Osteocyte (in vitro differentiated cells): ENCODE results near the gene DGKG. TPM values are rescaled to one million over a fixed set of nuclear protein-coding genes. Genes with fewer than 3 reads are reported as not detected.

Source experiments
- DNase-seq: peaks from one replicate; pipeline ENCODE4 v3.0.0; 2021; ENCODE audit warnings: mixed read lengths; ENCODE audit not compliant: unreplicated experiment; ENCODE audit errors: extremely low spot score
- H3K27ac Mint-ChIP-seq: one replicate; pipeline ENCODE4 v1.8.0; 2021; ENCODE audit warnings: mild to moderate bottlenecking, mixed read lengths; ENCODE audit not compliant: unreplicated experiment
- H3K27me3 Mint-ChIP-seq: one replicate; pipeline ENCODE4 v1.8.0; 2021; ENCODE audit warnings: mixed read lengths; ENCODE audit not compliant: unreplicated experiment
- H3K36me3 Mint-ChIP-seq: one replicate; pipeline ENCODE4 v1.8.0; 2021; ENCODE audit warnings: mixed read lengths; ENCODE audit not compliant: unreplicated experiment
- H3K4me1 Mint-ChIP-seq: one replicate; pipeline ENCODE4 v1.8.0; 2021; ENCODE audit warnings: mixed read lengths; ENCODE audit not compliant: unreplicated experiment
- H3K4me3 Mint-ChIP-seq: one replicate; pipeline ENCODE4 v1.8.0; 2021; ENCODE audit warnings: mild to moderate bottlenecking, moderate library complexity, mixed read lengths; ENCODE audit not compliant: unreplicated experiment
- H3K9me3 Mint-ChIP-seq: one replicate; pipeline ENCODE4 v1.8.0; 2021; ENCODE audit warnings: mixed read lengths; ENCODE audit not compliant: unreplicated experiment
- CTCF ChIP-seq: fragments of 200-600 bp; sonication (generic); IDR thresholded peaks from 2 replicates; pipeline ENCODE4 v1.5.0; 2021; ENCODE audit warnings: antibody characterized with exemption, mild to moderate bottlenecking, moderate library complexity
- total RNA-seq: library from RNA; stranded (reverse); gene quantifications from 2 replicates; pipeline ENCODE4 v1.2.1, GENCODE V29; 2021

The DGKG gene
- total RNA-seq, 1 donor from 2014 or later = not detected

DNA sequence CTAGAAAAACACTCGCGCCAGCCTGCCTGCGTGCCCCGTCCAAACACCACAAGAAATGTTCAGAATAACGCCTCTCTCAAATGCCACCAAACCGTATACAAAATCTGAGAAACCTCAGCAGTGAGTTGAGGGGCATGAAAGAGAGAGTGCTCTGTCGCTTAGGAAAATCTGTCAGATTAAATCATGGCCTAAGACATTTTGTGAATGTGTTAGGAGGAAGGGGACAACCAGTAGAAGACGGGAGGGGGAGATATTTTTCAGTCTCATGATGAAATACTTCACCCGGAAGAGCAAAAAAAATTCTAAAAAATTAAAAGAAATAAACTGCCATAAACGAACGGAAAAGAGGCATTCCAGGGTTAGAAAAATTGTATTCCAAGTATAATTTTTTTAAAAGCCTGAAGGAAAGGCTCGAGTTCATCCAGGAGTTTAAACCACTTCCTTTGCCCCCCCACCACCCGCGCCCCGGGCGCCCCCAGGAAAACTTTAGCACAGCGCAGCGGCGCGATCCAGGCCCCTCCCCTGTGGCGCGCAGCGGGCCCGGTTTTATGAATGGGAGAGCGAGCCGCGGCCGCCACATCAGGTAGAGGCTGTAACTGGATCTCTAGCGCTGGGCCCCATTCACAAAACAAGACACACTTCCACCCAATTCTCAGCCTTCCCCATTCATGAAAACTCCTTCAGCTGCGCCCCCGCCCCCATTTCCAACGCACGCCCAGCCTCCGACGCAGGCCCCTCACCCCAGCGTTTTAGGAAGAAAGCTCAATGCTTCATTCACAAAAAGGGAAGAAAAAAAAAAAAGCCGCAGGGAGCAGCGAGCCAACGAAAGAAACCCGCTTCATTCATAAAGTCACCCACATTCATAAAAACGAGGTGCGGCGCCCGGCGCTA lies 254.6 kb downstream of the DGKG start:
- H3K4me1 Mint-ChIP-seq = peaks cover 57% of the 10 kb centered on the region
- peaks cover 6% of the 10 kb centered on the region for H3K36me3 Mint-ChIP-seq
- DNase-seq = peak; percentile 86
- H3K4me3 Mint-ChIP-seq = peak overlapping the region; percentile 90
- peak overlapping the region; percentile 90 for H3K27ac Mint-ChIP-seq
- peaks cover 4% of the 10 kb centered on the region for H3K27me3 Mint-ChIP-seq
- TF ChIP-seq CTCF = no peak
- no peaks in the 10 kb centered on the region for H3K9me3 Mint-ChIP-seq

GRCh38 chr3:186105543-186105942 lies 256.5 kb downstream of the DGKG start:
- H3K27me3 Mint-ChIP-seq = no peaks in the 10 kb centered on the region
- H3K4me1 Mint-ChIP-seq = peaks cover 50% of the 10 kb centered on the region
- H3K36me3 Mint-ChIP-seq = peaks cover 8% of the 10 kb centered on the region
- DNase-seq = no peak
- H3K4me3 Mint-ChIP-seq = peak overlapping the region; percentile 19
- no peaks in the 10 kb centered on the region for H3K9me3 Mint-ChIP-seq
- TF ChIP-seq CTCF = no peak
- H3K27ac Mint-ChIP-seq = peak overlapping the region; percentile 52

DNA sequence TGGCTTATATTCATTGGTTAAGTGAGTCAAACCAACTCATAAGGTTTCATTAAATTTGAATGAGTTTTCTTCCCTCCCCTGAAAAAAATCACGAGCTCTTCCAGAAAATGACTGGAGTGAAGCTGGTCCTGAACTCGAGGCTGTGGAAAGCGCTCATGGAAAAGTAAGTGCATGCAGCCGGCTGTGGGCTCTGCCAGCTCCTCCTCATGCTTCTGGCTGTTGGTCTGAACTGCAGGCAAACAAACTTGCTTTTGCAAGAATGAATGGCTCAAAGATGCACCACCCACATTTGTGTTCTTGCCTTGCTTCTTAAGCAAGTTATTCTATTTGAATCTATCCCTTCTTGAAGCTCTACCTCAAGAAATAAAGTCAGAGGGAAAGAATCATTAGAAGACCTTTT lies 259.3 kb downstream of the DGKG start:
- H3K4me3 Mint-ChIP-seq = no peak overlapping the region
- peaks cover 66% of the 10 kb centered on the region for H3K4me1 Mint-ChIP-seq
- DNase-seq = no peak
- TF ChIP-seq CTCF = no peak
- H3K27me3 Mint-ChIP-seq = no peaks in the 10 kb centered on the region
- peak overlapping the region; percentile 25 for H3K27ac Mint-ChIP-seq
- H3K9me3 Mint-ChIP-seq = no peaks in the 10 kb centered on the region
- H3K36me3 Mint-ChIP-seq = peaks cover 8% of the 10 kb centered on the region

GRCh38 chr3:186100398-186100797 lies 261.6 kb downstream of the DGKG start:
- Mint-ChIP-seq H3K27ac (peak overlapping the region; percentile 87), H3K4me1 (peaks cover 68% of the 10 kb centered on the region), H3K27me3 (no peaks in the 10 kb centered on the region)

More at GRCh38 chr3:186100398-186100797, 261.6 kb downstream of the DGKG start:
- no peak for DNase-seq
- Mint-ChIP-seq H3K36me3 (peaks cover 10% of the 10 kb centered on the region), H3K9me3 (no peaks in the 10 kb centered on the region), H3K4me3 (no peak overlapping the region)
- no peak for TF ChIP-seq CTCF
